Memory B cell (primary cell): Measurements from ENCODE around the gene SLC6A4.
"Not testable (repeated sequence)": the region's sequence is repeated elsewhere in the genome, so short reads cannot be mapped to it uniquely, and the experiment has no call there.

ENCODE experiments used
- ATAC-seq: fragments of 150-1000 bp; cut with Tn5 transposase; 2 replicates; pipeline ENCODE4 v1.10.0; 2021; ENCODE audit warnings: low read depth, mild to moderate bottlenecking, moderate library complexity
- DNase-seq, 2 donors: peaks; one replicate each; pipeline ENCODE4 v3.0.0; 2022; ENCODE audit warnings: low spot score in 2 of 2
- H3K27ac Mint-ChIP-seq: one replicate; pipeline ENCODE4 v1.8.0; 2022; ENCODE audit warnings: mild to moderate bottlenecking, moderate library complexity, mixed read lengths
- H3K27me3 Mint-ChIP-seq: one replicate; pipeline ENCODE4 v1.8.0; 2022; ENCODE audit warnings: mixed read lengths
- H3K36me3 Mint-ChIP-seq: one replicate; pipeline ENCODE4 v1.8.0; 2022; ENCODE audit warnings: mild to moderate bottlenecking, mixed read lengths
- H3K4me1 Mint-ChIP-seq: one replicate; pipeline ENCODE4 v1.8.0; 2022; ENCODE audit warnings: mixed read lengths
- H3K4me3 Mint-ChIP-seq: one replicate; pipeline ENCODE4 v1.8.0; 2022; ENCODE audit warnings: mild to moderate bottlenecking, moderate library complexity, mixed read lengths
- H3K9me3 Mint-ChIP-seq: one replicate; pipeline ENCODE4 v1.8.0; 2022; ENCODE audit warnings: mixed read lengths

SLC6A4 gene

GRCh38 chr17:30232824-30233427, 2.6 kb downstream of the SLC6A4 start:
- Mint-ChIP-seq H3K27me3 (peaks cover 22% of the 10 kb centered on the region), H3K36me3 (no peaks in the 10 kb centered on the region), H3K4me3 (no peak overlapping the region), H3K27ac (no peak overlapping the region), H3K4me1 (peaks cover 21% of the 10 kb centered on the region), H3K9me3 (no peaks in the 10 kb centered on the region)
- ATAC-seq (no peak), DNase-seq (no peak)

DNA sequence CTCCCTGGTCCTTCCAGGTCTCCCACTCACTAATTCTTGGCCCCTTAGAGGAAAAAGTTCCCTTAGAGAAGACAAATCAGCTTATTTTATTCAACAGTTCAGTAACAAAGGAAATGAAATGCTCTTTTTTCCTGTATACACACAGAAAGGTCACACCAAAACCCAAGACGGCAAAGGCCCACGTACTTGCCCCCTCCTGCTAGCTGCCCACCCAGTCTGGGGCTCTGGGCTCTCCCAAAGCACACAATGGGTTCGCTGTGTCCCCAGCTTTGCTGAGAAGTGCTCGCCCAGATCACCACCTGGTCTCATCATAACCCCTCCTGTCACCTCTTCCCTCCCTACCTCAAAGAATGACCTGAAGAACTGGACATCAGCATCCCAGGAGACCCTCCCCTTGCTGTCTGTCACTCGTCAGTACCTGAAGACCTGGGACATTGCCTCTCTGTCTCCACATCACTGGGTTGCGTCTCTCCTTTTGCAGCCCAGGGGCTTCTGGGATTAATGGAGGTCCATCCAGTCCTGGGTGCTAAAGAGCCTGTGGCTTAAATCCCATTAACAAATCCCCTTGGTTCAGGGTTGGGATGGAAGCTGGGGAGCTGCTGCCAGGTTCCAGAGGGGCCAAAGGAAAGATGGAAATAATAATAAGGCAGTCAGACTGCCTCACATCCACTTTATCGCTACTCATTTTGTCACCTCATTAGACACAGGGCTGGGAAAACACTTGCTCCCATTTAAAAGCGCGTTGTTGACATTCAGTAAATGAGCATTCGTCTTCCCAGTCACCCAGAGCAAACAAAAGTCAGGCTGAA, 3.3 kb downstream of the SLC6A4 start:
- DNase-seq (no peak), ATAC-seq (no peak)
- no peaks in the 10 kb centered on the region for H3K9me3 Mint-ChIP-seq
- no peak overlapping the region for H3K27ac Mint-ChIP-seq
- H3K4me3 Mint-ChIP-seq = no peak overlapping the region
- peaks cover 15% of the 10 kb centered on the region for H3K4me1 Mint-ChIP-seq
- peaks cover 21% of the 10 kb centered on the region for H3K27me3 Mint-ChIP-seq
- no peaks in the 10 kb centered on the region for H3K36me3 Mint-ChIP-seq

- H3K27ac Mint-ChIP-seq = no peak overlapping the region
- no peaks in the 10 kb centered on the region for H3K9me3 Mint-ChIP-seq
- ATAC-seq (no peak), DNase-seq (no peak)
- peaks cover 17% of the 10 kb centered on the region for H3K27me3 Mint-ChIP-seq
- H3K4me1 Mint-ChIP-seq = peaks cover 7% of the 10 kb centered on the region
- H3K36me3 Mint-ChIP-seq = no peaks in the 10 kb centered on the region
- no peak overlapping the region for H3K4me3 Mint-ChIP-seq
These were observed 4.8 kb downstream of the SLC6A4 start for GRCh38 chr17:30230596-30231125.

- not testable (repeated sequence) for ATAC-seq, H3K4me3 Mint-ChIP-seq, H3K27ac Mint-ChIP-seq, H3K9me3 Mint-ChIP-seq, H3K4me1 Mint-ChIP-seq, DNase-seq, H3K36me3 Mint-ChIP-seq
- peaks cover 19% of the 10 kb centered on the region for H3K27me3 Mint-ChIP-seq
These were observed 5.5 kb downstream of the SLC6A4 start for GRCh38 chr17:30230009-30230408.

- Mint-ChIP-seq H3K36me3 (no peaks in the 10 kb centered on the region), H3K9me3 (no peaks in the 10 kb centered on the region), H3K27me3 (peaks cover 15% of the 10 kb centered on the region), H3K27ac (no peak overlapping the region), H3K4me1 (peaks cover 5% of the 10 kb centered on the region), H3K4me3 (no peak overlapping the region)
- DNase-seq (no peak), ATAC-seq (no peak)
These were observed 6.5 kb downstream of the SLC6A4 start for GRCh38 chr17:30229012-30229411.

DNA sequence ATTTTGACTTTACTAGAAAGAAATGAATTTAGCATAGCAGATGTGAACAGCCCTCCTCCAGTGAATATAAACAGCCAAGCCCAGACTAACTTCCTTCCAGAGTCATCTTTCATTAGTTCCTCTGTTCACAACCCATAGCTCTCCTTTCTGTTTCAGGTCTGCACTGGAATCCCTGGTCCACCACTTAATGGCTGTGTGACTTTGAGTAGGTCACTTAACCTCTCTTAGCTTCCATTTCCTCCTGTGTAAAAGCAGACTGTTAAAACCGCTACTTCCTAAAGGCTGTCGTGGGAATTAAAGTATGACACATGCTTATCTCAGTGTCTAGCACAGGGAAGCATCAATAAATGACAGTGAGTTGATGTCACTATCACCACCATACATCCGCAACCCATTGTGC, 7.5 kb downstream of the SLC6A4 start:
- no peak for DNase-seq
- H3K27me3 Mint-ChIP-seq = peaks cover 15% of the 10 kb centered on the region
- no peak overlapping the region for H3K27ac Mint-ChIP-seq
- no peaks in the 10 kb centered on the region for H3K9me3 Mint-ChIP-seq
- no peak overlapping the region for H3K4me3 Mint-ChIP-seq
- H3K36me3 Mint-ChIP-seq = no peaks in the 10 kb centered on the region
- ATAC-seq = no peak
- H3K4me1 Mint-ChIP-seq = peaks cover 5% of the 10 kb centered on the region

GRCh38 chr17:30226878-30227277, 8.6 kb downstream of the SLC6A4 start:
- no peak overlapping the region for H3K4me3 Mint-ChIP-seq
- H3K27me3 Mint-ChIP-seq = peaks cover 11% of the 10 kb centered on the region
- ATAC-seq (no peak), DNase-seq (no peak)
- H3K4me1 Mint-ChIP-seq = peaks cover 5% of the 10 kb centered on the region
- no peaks in the 10 kb centered on the region for H3K36me3 Mint-ChIP-seq
- no peaks in the 10 kb centered on the region for H3K9me3 Mint-ChIP-seq
- H3K27ac Mint-ChIP-seq = no peak overlapping the region

DNA sequence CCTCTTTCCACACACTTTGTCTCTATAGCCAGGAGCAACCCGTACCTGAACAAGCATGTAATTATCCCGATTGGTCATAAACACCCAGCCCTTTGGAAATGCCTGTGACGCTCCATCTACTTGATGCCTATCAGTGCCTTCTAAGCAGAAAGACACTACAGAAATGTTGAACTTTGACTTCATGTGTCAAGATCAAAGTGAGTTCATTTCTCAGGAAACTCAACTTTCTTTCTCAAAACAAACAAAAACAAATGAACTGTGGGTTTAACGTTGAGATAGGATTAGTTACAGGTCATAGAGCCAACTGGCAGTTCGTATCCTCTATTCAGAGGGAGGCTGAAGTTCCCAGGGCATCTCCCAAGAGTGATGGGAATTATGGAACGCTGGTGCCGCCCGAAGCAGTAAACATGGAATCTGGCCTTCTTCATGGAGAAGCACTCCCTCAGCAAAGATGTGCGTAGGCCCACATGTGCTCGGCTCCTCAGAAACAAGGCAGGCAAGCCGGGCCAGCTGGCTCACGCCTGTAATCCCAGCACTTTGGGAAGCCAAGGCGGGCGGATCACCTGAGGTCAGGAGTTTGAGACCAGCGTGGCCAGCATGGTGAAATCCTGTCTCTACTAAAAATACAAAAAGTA, 9.5 kb downstream of the SLC6A4 start:
- Mint-ChIP-seq H3K27me3 (peaks cover 15% of the 10 kb centered on the region), H3K4me3 (no peak overlapping the region), H3K9me3 (no peaks in the 10 kb centered on the region), H3K4me1 (peaks cover 5% of the 10 kb centered on the region), H3K27ac (no peak overlapping the region), H3K36me3 (no peaks in the 10 kb centered on the region)
- no peak for ATAC-seq
- no peak for DNase-seq

DNA sequence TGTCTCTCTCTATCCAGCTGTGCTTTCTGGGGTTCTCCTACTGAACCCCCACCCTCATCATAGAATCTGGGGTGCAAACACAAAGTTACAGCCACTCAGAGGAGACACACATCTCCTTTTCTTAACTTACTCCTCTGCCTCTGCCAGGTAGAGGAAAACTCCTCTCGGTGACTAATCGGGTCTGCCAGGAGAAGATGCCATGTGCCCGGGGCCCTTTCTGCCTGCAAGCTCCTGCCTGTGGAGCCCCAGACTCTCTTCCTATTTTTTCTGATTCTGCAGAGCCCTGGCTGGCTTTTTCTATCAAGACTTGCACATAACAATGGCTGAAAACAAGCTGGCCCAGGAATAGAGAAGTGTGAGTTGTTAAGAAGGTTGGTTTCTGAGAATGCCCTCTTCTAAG, 10.4 kb downstream of the SLC6A4 start:
- Mint-ChIP-seq H3K27me3 (peaks cover 13% of the 10 kb centered on the region), H3K4me3 (no peak overlapping the region), H3K9me3 (no peaks in the 10 kb centered on the region), H3K36me3 (no peaks in the 10 kb centered on the region), H3K4me1 (peaks cover 3% of the 10 kb centered on the region), H3K27ac (no peak overlapping the region)
- DNase-seq = no peak
- ATAC-seq = no peak

- ATAC-seq (no peak), DNase-seq (no peak)
- Mint-ChIP-seq H3K9me3 (no peaks in the 10 kb centered on the region), H3K4me3 (no peak overlapping the region), H3K27ac (no peak overlapping the region), H3K36me3 (no peaks in the 10 kb centered on the region), H3K27me3 (peaks cover 13% of the 10 kb centered on the region), H3K4me1 (no peaks in the 10 kb centered on the region)
These were observed 11.0 kb downstream of the SLC6A4 start for GRCh38 chr17:30224419-30224960.

DNA sequence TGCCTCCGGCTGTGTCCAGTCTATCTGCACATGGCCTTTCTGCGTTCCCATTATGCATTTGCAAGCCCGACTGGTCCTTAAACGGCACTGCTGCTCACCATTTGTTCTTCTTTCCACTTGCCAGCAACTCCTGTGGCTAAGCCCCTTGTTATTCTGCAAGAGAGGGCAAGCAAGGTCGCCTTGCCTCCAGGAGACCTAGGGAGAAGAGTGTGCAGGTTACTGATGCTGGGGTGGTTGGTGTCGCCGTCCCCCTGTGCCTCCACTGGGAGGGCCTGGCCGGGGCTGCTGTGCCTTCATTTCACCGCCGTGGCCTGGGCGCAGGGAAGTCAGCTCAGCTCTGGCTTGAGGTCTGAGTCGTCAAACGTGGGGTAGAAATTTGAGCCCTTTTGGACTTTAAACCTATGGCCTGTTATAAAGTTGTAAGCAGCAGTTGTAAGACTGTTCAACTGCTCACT, 12.7 kb downstream of the SLC6A4 start:
- Mint-ChIP-seq H3K27me3 (peaks cover 13% of the 10 kb centered on the region), H3K4me1 (no peaks in the 10 kb centered on the region), H3K9me3 (no peaks in the 10 kb centered on the region), H3K36me3 (no peaks in the 10 kb centered on the region), H3K4me3 (no peak overlapping the region), H3K27ac (no peak overlapping the region)
- no peak for ATAC-seq
- DNase-seq = no peak

DNA sequence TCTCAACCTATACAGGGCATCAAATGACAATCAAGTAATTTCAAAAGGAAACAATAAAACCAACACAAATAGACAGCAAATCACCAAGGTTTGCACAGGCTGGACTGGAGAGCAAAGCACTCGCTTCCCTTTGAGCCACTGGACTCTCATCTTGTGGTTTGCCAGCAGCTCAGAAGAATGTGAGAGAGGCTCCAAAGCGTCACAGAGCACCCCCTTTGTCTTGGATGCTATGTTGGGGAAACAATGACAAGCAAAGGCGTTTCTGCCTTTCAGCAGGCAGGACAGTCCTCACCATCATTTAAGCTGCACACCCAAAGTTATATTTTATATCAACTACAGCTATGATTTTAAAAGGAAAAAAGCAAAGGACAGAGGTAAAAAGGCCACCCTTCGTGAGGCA, 13.2 kb downstream of the SLC6A4 start:
- no peak for ATAC-seq

GRCh38 chr17:30221346-30221745, 14.2 kb downstream of the SLC6A4 start:
- Mint-ChIP-seq H3K9me3 (no peaks in the 10 kb centered on the region), H3K27ac (no peak overlapping the region), H3K4me3 (no peak overlapping the region), H3K27me3 (peaks cover 14% of the 10 kb centered on the region), H3K4me1 (no peaks in the 10 kb centered on the region), H3K36me3 (no peaks in the 10 kb centered on the region)
- ATAC-seq (no peak), DNase-seq (no peak)

More for the DNA sequence above, 13.2 kb downstream of the SLC6A4 start:
- H3K4me3 Mint-ChIP-seq = no peak overlapping the region
- H3K9me3 Mint-ChIP-seq = no peaks in the 10 kb centered on the region
- peaks cover 13% of the 10 kb centered on the region for H3K27me3 Mint-ChIP-seq
- no peaks in the 10 kb centered on the region for H3K4me1 Mint-ChIP-seq
- H3K27ac Mint-ChIP-seq = no peak overlapping the region
- no peak for DNase-seq
- H3K36me3 Mint-ChIP-seq = no peaks in the 10 kb centered on the region

- Mint-ChIP-seq H3K4me1 (no peaks in the 10 kb centered on the region), H3K27me3 (peaks cover 11% of the 10 kb centered on the region), H3K36me3 (no peaks in the 10 kb centered on the region), H3K9me3 (no peaks in the 10 kb centered on the region), H3K27ac (no peak overlapping the region), H3K4me3 (no peak overlapping the region)
- ATAC-seq = no peak
- no peak for DNase-seq
These were observed 15.1 kb downstream of the SLC6A4 start for GRCh38 chr17:30220414-30220813.
